C4-2B (cell line): ENCODE data around the gene GRK4.
"Not testable (repeated sequence)": the region's sequence is repeated elsewhere in the genome, so short reads cannot be mapped to it uniquely, and the experiment has no call there.

ENCODE experiments used
- H3K27ac ChIP-seq: fragments of 450-650 bp; 2 replicates; pipeline ENCODE4 v1.5.1; 2017
- CTCF ChIP-seq: fragments of 450-650 bp; conservative IDR thresholded peaks from 2 replicates; pipeline ENCODE4 v1.5.1; 2017; ENCODE audit warnings: mild to moderate bottlenecking
- ZFX ChIP-seq: fragments of 450-650 bp; IDR thresholded peaks from 2 replicates; pipeline ENCODE4 v1.6.1; 2017

The GRK4 gene

GRCh38 chr4:2947926-2948325 is 15.4 kb upstream of the GRK4 start:
- TF ChIP-seq ZFX = no peak
- TF ChIP-seq CTCF = no peak
- H3K27ac ChIP-seq = no peak overlapping the region

- peak; percentile 54 for TF ChIP-seq CTCF
- no peak for TF ChIP-seq ZFX
- no peak overlapping the region for H3K27ac ChIP-seq
Measured at GRCh38 chr4:2948895-2949781, 14.2 kb upstream of the GRK4 start.

- TF ChIP-seq CTCF = no peak
- TF ChIP-seq ZFX = no peak
- H3K27ac ChIP-seq = no peak overlapping the region
Measured at GRCh38 chr4:2949782-2950125, 13.6 kb upstream of the GRK4 start.

- TF ChIP-seq ZFX (no peak), CTCF (no peak)
Measured at GRCh38 chr4:2950221-2950989, 13.0 kb upstream of the GRK4 start.

GRCh38 chr4:2953496-2953895 is 9.9 kb upstream of the GRK4 start:
- H3K27ac ChIP-seq = no peak overlapping the region
- TF ChIP-seq ZFX (no peak), CTCF (no peak)

More at GRCh38 chr4:2950221-2950989, 13.0 kb upstream of the GRK4 start:
- H3K27ac ChIP-seq = no peak overlapping the region

- H3K27ac ChIP-seq = no peak overlapping the region
- TF ChIP-seq CTCF = peak; percentile 27
- TF ChIP-seq ZFX = no peak
Measured at GRCh38 chr4:2954358-2955185, 8.8 kb upstream of the GRK4 start.

GRCh38 chr4:2955186-2956044 is 8.0 kb upstream of the GRK4 start:
- H3K27ac ChIP-seq = not testable (repeated sequence)
